Stimulated activated CD8-positive, alpha-beta memory T cell treated with anti-CD3 and anti-CD28 coated beads, Interleukin-7, amount 100 ng/mL, for 1 hour (primary cell): ENCODE results near the gene ZNF506.
"Not testable (repeated sequence)": the region's sequence is repeated elsewhere in the genome, so short reads cannot be mapped to it uniquely, and the experiment has no call there.

ENCODE experiments used
- DNase-seq, 2 donors: peaks; one replicate each; pipeline ENCODE4 v3.0.0-alpha.2; 2020; ENCODE audit warnings: low read depth in 2 of 2

ZNF506 gene

GRCh38 chr19:19745496-19746285 lies 75.9 kb downstream of the ZNF506 start:
- no peak for DNase-seq

GRCh38 chr19:19744641-19745040 lies 76.9 kb downstream of the ZNF506 start:
- DNase-seq, result no peak

GRCh38 chr19:19743921-19744320 lies 77.6 kb downstream of the ZNF506 start:
- not testable (repeated sequence) for DNase-seq

GRCh38 chr19:19743176-19743575 lies 78.4 kb downstream of the ZNF506 start:
- DNase-seq, result no peak

GRCh38 chr19:19742773-19743172 lies 78.8 kb downstream of the ZNF506 start:
- no peak for DNase-seq
